ENCODE measurements around the gene CRYBA1. TPM values are rescaled to one million over a fixed set of nuclear protein-coding genes. Genes with fewer than 3 reads are reported as not detected.
"Not testable (repeated sequence)": the region's sequence is repeated elsewhere in the genome, so short reads cannot be mapped to it uniquely, and the experiment has no call there.

CRYBA1 gene
- total RNA-seq, 1 experiment from 2014 or later = not detected

DNA sequence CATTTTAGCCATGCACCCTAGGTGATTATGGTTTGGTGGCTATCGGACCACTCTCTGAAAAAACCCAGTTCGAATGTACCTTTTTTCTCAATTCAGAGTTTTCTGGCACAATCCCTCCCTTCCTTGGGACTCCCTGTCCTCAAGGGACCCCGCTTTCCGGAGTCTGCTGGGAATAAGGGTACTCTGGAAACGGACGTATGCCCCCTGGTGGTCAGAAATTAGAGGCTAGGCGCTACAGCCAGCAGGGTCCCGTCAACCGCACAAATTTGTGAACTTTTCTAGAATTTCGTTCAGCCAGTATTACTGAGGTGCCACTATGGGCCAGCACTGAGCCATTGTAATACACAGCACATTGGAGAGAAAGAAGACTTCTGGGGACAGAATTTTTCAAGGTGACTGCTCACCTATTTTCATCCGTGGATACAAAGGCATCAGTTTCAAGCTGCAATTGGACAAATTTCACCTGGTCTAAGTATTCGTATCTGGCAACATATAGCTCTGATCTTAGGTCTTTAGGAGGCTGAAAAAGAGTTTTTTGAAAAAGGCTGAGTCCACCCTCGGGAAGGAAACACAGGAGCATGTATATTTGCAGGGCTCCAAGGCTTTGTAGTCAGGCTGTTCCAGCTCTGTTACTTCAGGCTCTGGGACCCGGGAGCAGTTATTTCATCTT is 27.1 kb upstream of the CRYBA1 start:
- H3K36me3 ChIP-seq (ENCODE audit: control insufficient read depth in 1 of 2, insufficient read depth in 2 of 2, low read length in 2 of 2) = no peaks in the 10 kb centered on the region
- ChIA-PET POLR2A (interaction anchor here (1.0 kb wide), 1 partner anchor 75 kb away, joined by 4 read pairs; the partner anchor contains the start of gene NUFIP2), CTCF (interaction anchor here (0.7 to 5.6 kb wide), 13 partner anchors 10 to 254 kb away, joined by 3 to 127 read pairs (median 6); partner anchors contain the start of gene MYO18A), RAD21 (ENCODE audit: low non-redundant PET in 1 of 2, low total read pairs in 2 of 2, uncharacterized antibody in 2 of 2, unreplicated experiment in 2 of 2) (interaction anchor here (1.0 to 2.2 kb wide), 5 partner anchors 70 to 95 kb away, joined by 3 to 10 read pairs (median 4); no protein-coding TSS in a partner anchor)
- peak; percentile 98 for ATAC-seq
- intact Hi-C loops (cut with micrococcal nuclease) = loop anchor here (1.0 kb wide), 1 partner anchor 68 kb away; no protein-coding TSS in a partner anchor
- H3K27ac ChIP-seq (ENCODE audit: low read depth, low read length) = 0 out of 2 replicates have a peak overlapping the region, but pooled peaks have one; percentile 3
- no peaks in the 10 kb centered on the region for H4K20me1 ChIP-seq (ENCODE audit: insufficient read depth)
- H3K4me2 ChIP-seq (ENCODE audit: low read length) = no peak overlapping the region
- H3K4me3 ChIP-seq (replicated peaks in 1 of 2; ENCODE audit: low read depth in 1 of 2, low read length in 2 of 2) = no peak overlapping the region
- no peak overlapping the region for H2AFZ ChIP-seq (ENCODE audit: low read depth, low read length, poor library complexity, severe bottlenecking)
- no peak overlapping the region for H3K9ac ChIP-seq (ENCODE audit: low read length)
- TF ChIP-seq, protein P1, sequence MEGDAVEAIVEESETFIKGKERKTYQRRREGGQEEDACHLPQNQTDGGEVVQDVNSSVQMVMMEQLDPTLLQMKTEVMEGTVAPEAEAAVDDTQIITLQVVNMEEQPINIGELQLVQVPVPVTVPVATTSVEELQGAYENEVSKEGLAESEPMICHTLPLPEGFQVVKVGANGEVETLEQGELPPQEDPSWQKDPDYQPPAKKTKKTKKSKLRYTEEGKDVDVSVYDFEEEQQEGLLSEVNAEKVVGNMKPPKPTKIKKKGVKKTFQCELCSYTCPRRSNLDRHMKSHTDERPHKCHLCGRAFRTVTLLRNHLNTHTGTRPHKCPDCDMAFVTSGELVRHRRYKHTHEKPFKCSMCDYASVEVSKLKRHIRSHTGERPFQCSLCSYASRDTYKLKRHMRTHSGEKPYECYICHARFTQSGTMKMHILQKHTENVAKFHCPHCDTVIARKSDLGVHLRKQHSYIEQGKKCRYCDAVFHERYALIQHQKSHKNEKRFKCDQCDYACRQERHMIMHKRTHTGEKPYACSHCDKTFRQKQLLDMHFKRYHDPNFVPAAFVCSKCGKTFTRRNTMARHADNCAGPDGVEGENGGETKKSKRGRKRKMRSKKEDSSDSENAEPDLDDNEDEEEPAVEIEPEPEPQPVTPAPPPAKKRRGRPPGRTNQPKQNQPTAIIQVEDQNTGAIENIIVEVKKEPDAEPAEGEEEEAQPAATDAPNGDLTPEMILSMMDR (IDR thresholded peaks at IDR 0.05 in 2 of 3, conservative IDR thresholded peaks at IDR 0.05 in 1 of 3; ENCODE audit: borderline replicate concordance in 1 of 3, insufficient read depth in 1 of 3, low read depth in 2 of 3, low read length in 2 of 3) = peak; percentile 93 to 98 (median 97)
- TF ChIP-seq YY1 (IDR thresholded peaks at IDR 0.05; ENCODE audit: extremely low read depth, insufficient replicate concordance, low read depth, low read length) (no peak), SP1 (IDR thresholded peaks at IDR 0.05; ENCODE audit: low read depth) (no peak), RAD21 (IDR thresholded peaks at IDR 0.05; ENCODE audit: low read depth) (peak; percentile 90), CEBPB (IDR thresholded peaks at IDR 0.05; ENCODE audit: low read depth) (no peak), EZH2 (IDR thresholded peaks at IDR 0.05) (no peak), SIN3A (IDR thresholded peaks at IDR 0.05; ENCODE audit: low read depth) (no peak), POLR2A (IDR thresholded peaks at IDR 0.05; ENCODE audit: borderline replicate concordance, extremely low read depth, insufficient read depth, insufficient read length) (no peak), TCF7L2 (IDR thresholded peaks at IDR 0.05; ENCODE audit: borderline replicate concordance, extremely low read depth, insufficient read depth, insufficient read length) (no peak), ZFX (IDR thresholded peaks at IDR 0.05) (no peak)
- TF ChIP-seq, protein P2, sequence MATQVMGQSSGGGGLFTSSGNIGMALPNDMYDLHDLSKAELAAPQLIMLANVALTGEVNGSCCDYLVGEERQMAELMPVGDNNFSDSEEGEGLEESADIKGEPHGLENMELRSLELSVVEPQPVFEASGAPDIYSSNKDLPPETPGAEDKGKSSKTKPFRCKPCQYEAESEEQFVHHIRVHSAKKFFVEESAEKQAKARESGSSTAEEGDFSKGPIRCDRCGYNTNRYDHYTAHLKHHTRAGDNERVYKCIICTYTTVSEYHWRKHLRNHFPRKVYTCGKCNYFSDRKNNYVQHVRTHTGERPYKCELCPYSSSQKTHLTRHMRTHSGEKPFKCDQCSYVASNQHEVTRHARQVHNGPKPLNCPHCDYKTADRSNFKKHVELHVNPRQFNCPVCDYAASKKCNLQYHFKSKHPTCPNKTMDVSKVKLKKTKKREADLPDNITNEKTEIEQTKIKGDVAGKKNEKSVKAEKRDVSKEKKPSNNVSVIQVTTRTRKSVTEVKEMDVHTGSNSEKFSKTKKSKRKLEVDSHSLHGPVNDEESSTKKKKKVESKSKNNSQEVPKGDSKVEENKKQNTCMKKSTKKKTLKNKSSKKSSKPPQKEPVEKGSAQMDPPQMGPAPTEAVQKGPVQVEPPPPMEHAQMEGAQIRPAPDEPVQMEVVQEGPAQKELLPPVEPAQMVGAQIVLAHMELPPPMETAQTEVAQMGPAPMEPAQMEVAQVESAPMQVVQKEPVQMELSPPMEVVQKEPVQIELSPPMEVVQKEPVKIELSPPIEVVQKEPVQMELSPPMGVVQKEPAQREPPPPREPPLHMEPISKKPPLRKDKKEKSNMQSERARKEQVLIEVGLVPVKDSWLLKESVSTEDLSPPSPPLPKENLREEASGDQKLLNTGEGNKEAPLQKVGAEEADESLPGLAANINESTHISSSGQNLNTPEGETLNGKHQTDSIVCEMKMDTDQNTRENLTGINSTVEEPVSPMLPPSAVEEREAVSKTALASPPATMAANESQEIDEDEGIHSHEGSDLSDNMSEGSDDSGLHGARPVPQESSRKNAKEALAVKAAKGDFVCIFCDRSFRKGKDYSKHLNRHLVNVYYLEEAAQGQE (IDR thresholded peaks at IDR 0.05; ENCODE audit: low read depth) = no peak
- TF ChIP-seq, protein P3, sequence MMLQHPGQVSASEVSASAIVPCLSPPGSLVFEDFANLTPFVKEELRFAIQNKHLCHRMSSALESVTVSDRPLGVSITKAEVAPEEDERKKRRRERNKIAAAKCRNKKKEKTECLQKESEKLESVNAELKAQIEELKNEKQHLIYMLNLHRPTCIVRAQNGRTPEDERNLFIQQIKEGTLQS (IDR thresholded peaks at IDR 0.05) = no peak
- BruUV-seq (replicated peaks) = no TSS peak
- peaks cover 0 to 9% of the 10 kb centered on the region in 2 experiments; a peak in 1 of 4 replicates for H3K4me1 ChIP-seq (ENCODE audit: control insufficient read depth in 1 of 2, insufficient read depth in 2 of 2, low read length in 2 of 2)
- peak; percentile 63 for DNase-seq (ENCODE audit: low read depth, low spot score)
- peaks cover 16% of the 10 kb centered on the region; the same call in 1 of the 2 replicates for H3K79me2 ChIP-seq (ENCODE audit: insufficient read depth, low read length)
- no peaks in the 10 kb centered on the region for H3K27me3 ChIP-seq (ENCODE audit: insufficient read depth, low read length)
- H3K9me2 ChIP-seq (ENCODE audit: insufficient read depth) = no peaks in the 10 kb centered on the region
- H3K9me3 ChIP-seq (ENCODE audit: control insufficient read depth in 1 of 2, insufficient read depth in 1 of 2, low read depth in 1 of 2, low read length in 2 of 2) = no peaks in the 10 kb centered on the region

DNA sequence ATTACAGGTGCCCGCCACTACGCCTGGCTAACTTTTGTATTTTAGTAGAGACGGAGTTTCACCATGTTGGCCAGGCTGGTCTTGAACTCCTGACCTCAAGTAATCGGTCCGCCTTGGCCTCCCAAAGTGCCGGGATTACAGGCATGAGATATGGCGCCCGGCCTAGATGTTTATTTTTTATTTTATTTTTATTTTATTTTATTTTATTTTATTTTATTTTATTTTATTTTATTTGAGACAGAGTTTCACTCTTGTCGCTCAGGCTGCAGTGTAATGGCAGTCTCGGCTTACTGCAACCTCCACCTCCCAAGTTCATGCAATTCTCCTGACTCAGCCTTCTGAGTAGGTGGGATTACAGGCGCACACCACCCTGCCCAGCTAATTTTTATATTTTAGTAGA is 25.3 kb upstream of the CRYBA1 start:
- H3K27me3 ChIP-seq (ENCODE audit: insufficient read depth, low read length); H3K4me2 ChIP-seq (ENCODE audit: low read length); ATAC-seq; H3K4me3 ChIP-seq (replicated peaks in 1 of 2; ENCODE audit: low read depth in 1 of 2, low read length in 2 of 2); DNase-seq (ENCODE audit: low read depth, low spot score); H4K20me1 ChIP-seq (ENCODE audit: insufficient read depth); H3K9me2 ChIP-seq (ENCODE audit: insufficient read depth); H2AFZ ChIP-seq (ENCODE audit: low read depth, low read length, poor library complexity, severe bottlenecking); H3K4me1 ChIP-seq (ENCODE audit: control insufficient read depth in 1 of 2, insufficient read depth in 2 of 2, low read length in 2 of 2); H3K9me3 ChIP-seq (ENCODE audit: control insufficient read depth in 1 of 2, insufficient read depth in 1 of 2, low read depth in 1 of 2, low read length in 2 of 2); H3K27ac ChIP-seq (ENCODE audit: low read depth, low read length); H3K36me3 ChIP-seq (ENCODE audit: control insufficient read depth in 1 of 2, insufficient read depth in 2 of 2, low read length in 2 of 2); intact Hi-C loops (cut with micrococcal nuclease); RAD21 ChIA-PET (ENCODE audit: low non-redundant PET in 1 of 2, low total read pairs in 2 of 2, uncharacterized antibody in 2 of 2, unreplicated experiment in 2 of 2); POLR2A ChIA-PET; H3K9ac ChIP-seq (ENCODE audit: low read length); BruUV-seq (replicated peaks): not testable (repeated sequence)
- CTCF ChIA-PET = interaction anchor here (2.2 to 5.6 kb wide), 2 partner anchors 73 to 104 kb away, joined by 5 to 127 read pairs; no protein-coding TSS in a partner anchor
- peaks cover 16% of the 10 kb centered on the region; the same call in 1 of the 2 replicates for H3K79me2 ChIP-seq (ENCODE audit: insufficient read depth, low read length)
